ENCODE measurements around the gene CD22. TPM values are rescaled to one million over a fixed set of nuclear protein-coding genes. Genes with fewer than 3 reads are reported as not detected.

The CD22 gene
- total and polyA plus RNA-seq, 10 of the 15 experiments (the other 5 are each of a cell fraction or from before 2014, with no cell fraction given) = 23.0 to 344 (median 181) TPM

- intact Hi-C loops (cut with micrococcal nuclease; ENCODE audit: unreplicated experiment) (no loop called here), in situ Hi-C loops (cut with MboI) (no loop called here)
- H3K4me2 ChIP-seq (ENCODE audit: control insufficient read depth, insufficient read depth) = no peak overlapping the region
- H2AFZ ChIP-seq (ENCODE audit: control insufficient read depth, low read depth, low read length) = no peak overlapping the region
- no TSS peak for BruUV-seq (replicated peaks)
- ChIA-PET SMC1A (ENCODE audit: uncharacterized antibody, unreplicated experiment) (interaction anchor here (1.0 to 9.8 kb wide), 3 partner anchors 8 to 179 kb away, joined by 3 to 152 read pairs (median 10); partner anchors contain the start of gene FFAR1), CTCF (interaction anchor here (0.6 to 6.5 kb wide), 10 partner anchors 8 to 168 kb away, joined by 3 to 35 read pairs (median 4); partner anchors contain the start of gene FFAR1), RAD21 (ENCODE audit: unreplicated experiment) (interaction anchor here (1.2 to 9.4 kb wide), 3 partner anchors 20 to 47 kb away, joined by 4 to 127 read pairs (median 7); partner anchors contain the start of gene FFAR1), POLR2A (interaction anchor here (0.7 to 1.6 kb wide), 12 partner anchors 11 to 339 kb away, joined by 3 to 7 read pairs (median 4); partner anchors contain the start of gene FFAR1)
- H3K4me1 ChIP-seq (ENCODE audit: control insufficient read depth, insufficient read depth, low read length) = peaks cover 23% of the 10 kb centered on the region
- ATAC-seq = no peak
- no peaks in the 10 kb centered on the region for H3K27me3 ChIP-seq (replicated peaks in 1 of 2; ENCODE audit: control insufficient read depth in 2 of 2, insufficient read depth in 2 of 2, low read length in 1 of 2)
- no peaks in the 10 kb centered on the region for H3K36me3 ChIP-seq (ENCODE audit: control insufficient read depth in 2 of 2, insufficient read depth in 2 of 2, low read length in 1 of 2)
- no peak overlapping the region for H3K9ac ChIP-seq (ENCODE audit: control insufficient read depth, insufficient read depth, low read length)
- H3K9me3 ChIP-seq (replicated peaks; ENCODE audit: control insufficient read depth, insufficient read depth, low read length) = no peaks in the 10 kb centered on the region
- FAIRE-seq = no peak
- WGBS (ENCODE audit: insufficient coverage, insufficient replicate concordance, low lambda C conversion rate, missing lambda C conversion rate) = 94% methylated on average over 4 of the region's 4 CpGs
- no peak overlapping the region for H3K4me3 ChIP-seq
- H4K20me1 ChIP-seq (ENCODE audit: control insufficient read depth, insufficient read depth) = no peaks in the 10 kb centered on the region
- no peak overlapping the region for H3K27ac ChIP-seq (ENCODE audit: control insufficient read depth, insufficient read depth)
- TF ChIP-seq CEBPB (IDR thresholded peaks at IDR 0.05; ENCODE audit: borderline replicate concordance in 1 of 2, low read depth in 2 of 2, low read length in 2 of 2) = no peak
- peak in 2 of 3 experiments; percentile 37 to 57; a peak in 4 of 6 replicates for TF ChIP-seq CTCF (IDR thresholded peaks at IDR 0.05 in 2 of 3, conservative IDR thresholded peaks at IDR 0.05 in 1 of 3; ENCODE audit: control insufficient read depth in 2 of 3, extremely low read depth in 1 of 3, insufficient read depth in 1 of 3, low read depth in 3 of 3, low read length in 3 of 3)
- no peak for TF ChIP-seq POLR2AphosphoS5 (IDR thresholded peaks at IDR 0.05; ENCODE audit: low read length)
- no peak for TF ChIP-seq SKIL (IDR thresholded peaks at IDR 0.05; ENCODE audit: low read depth, poor library complexity, severe bottlenecking)
- DNase-seq (ENCODE audit: low read depth, low spot score) = no peak
- H3K79me2 ChIP-seq (ENCODE audit: control insufficient read depth, insufficient read depth, low read length) = peaks cover 35% of the 10 kb centered on the region
Observed at GRCh38 chr19:35327642-35328041, 1.3 kb upstream of the CD22 start.
